Measurements from ENCODE around the gene LITAF. TPM values are rescaled to one million over a fixed set of nuclear protein-coding genes. Genes with fewer than 3 reads are reported as not detected.
"Not testable (repeated sequence)": the region's sequence is repeated elsewhere in the genome, so short reads cannot be mapped to it uniquely, and the experiment has no call there.

LITAF gene
- polyA plus RNA-seq, 3 donors, result 67.9 to 118 (median 69.0) TPM

- Histone ChIP-seq H3K27me3 (ENCODE audit: control insufficient read depth in 2 of 2, insufficient read depth in 2 of 2, low read length in 2 of 2) (no peaks in the 10 kb centered on the region), H3K79me2 (ENCODE audit: insufficient read depth, low read length) (no peaks in the 10 kb centered on the region), H4K20me1 (ENCODE audit: insufficient read depth, low read length) (no peaks in the 10 kb centered on the region), H3K9me3 (replicated peaks in 1 of 2; ENCODE audit: control insufficient read depth in 1 of 2, insufficient read depth in 1 of 2, low read length in 2 of 2) (no peaks in the 10 kb centered on the region), H3K27ac (ENCODE audit: low read depth in 1 of 2, low read length in 2 of 2) (no peak overlapping the region), H3K4me2 (replicated peaks; ENCODE audit: extremely low read depth, low read length, poor library complexity, severe bottlenecking) (no peak overlapping the region), H3K4me1 (ENCODE audit: control insufficient read depth in 1 of 2, insufficient read depth in 2 of 2, low read length in 2 of 2) (peaks cover 10 to 11% of the 10 kb centered on the region in 2 donors), H3K9ac (ENCODE audit: insufficient read depth, low read length, poor library complexity, severe bottlenecking) (peak overlapping the region; percentile 41), H2AFZ (ENCODE audit: insufficient read depth, low read depth, low read length, poor library complexity, severe bottlenecking) (peak overlapping the region; percentile 80), H3K4me3 (replicated peaks in 1 of 3; ENCODE audit: low read depth in 2 of 3, low read length in 3 of 3) (no peak overlapping the region), H3K36me3 (replicated peaks in 1 of 2; ENCODE audit: control insufficient read depth in 1 of 2, insufficient read depth in 2 of 2, low read length in 2 of 2) (no peaks in the 10 kb centered on the region)
- Mint-ChIP-seq H3K4me1 (peaks cover 22% of the 10 kb centered on the region), H3K9me3 (peaks cover 0 to 5% (median 2%) of the 10 kb centered on the region in 7 donors), H3K27ac (no peak overlapping the region), H3K4me3 (no peak overlapping the region), H3K36me3 (no peaks in the 10 kb centered on the region), H3K27me3 (ENCODE audit: low read depth in 3 of 3) (peaks cover 6 to 14% (median 8%) of the 10 kb centered on the region in 3 donors)
- intact Hi-C loops (cut with micrococcal nuclease), result loop anchor here in 1 of 2 donors (2.0 kb wide), 1 partner anchor 101 kb away; no protein-coding TSS in a partner anchor
- 90% methylated on average over 3 of the region's 7 CpGs for whole genome bisulfite sequencing (ENCODE audit: insufficient coverage)
- TF ChIP-seq CTCF (IDR thresholded peaks at IDR 0.05), result no peak
- no peak for DNase-seq
Measured at GRCh38 chr16:11507350-11507749, 79.4 kb downstream of the LITAF start.

- H3K9me3 Mint-ChIP-seq, result peaks cover 0 to 5% (median 2%) of the 10 kb centered on the region in 7 donors
- 9% methylated on average over 11 of the region's 12 CpGs for WGBS (ENCODE audit: insufficient coverage)
- DNase-seq, result peak; percentile 34 to 46 (median 41)
- peak overlapping the region; percentile 80 for H2AFZ ChIP-seq (ENCODE audit: insufficient read depth, low read depth, low read length, poor library complexity, severe bottlenecking)
- H3K79me2 ChIP-seq (ENCODE audit: insufficient read depth, low read length), result no peaks in the 10 kb centered on the region
- H3K27me3 ChIP-seq (ENCODE audit: control insufficient read depth in 2 of 2, insufficient read depth in 2 of 2, low read length in 2 of 2), result no peaks in the 10 kb centered on the region
- no peaks in the 10 kb centered on the region for H3K36me3 Mint-ChIP-seq
- no peaks in the 10 kb centered on the region for H3K9me3 ChIP-seq (replicated peaks in 1 of 2; ENCODE audit: control insufficient read depth in 1 of 2, insufficient read depth in 1 of 2, low read length in 2 of 2)
- peaks cover 22% of the 10 kb centered on the region for H3K4me1 Mint-ChIP-seq
- no peaks in the 10 kb centered on the region for H4K20me1 ChIP-seq (ENCODE audit: insufficient read depth, low read length)
- H3K27ac ChIP-seq (ENCODE audit: low read depth in 1 of 2, low read length in 2 of 2), result no peak overlapping the region
- H3K4me3 Mint-ChIP-seq, result peak overlapping the region; percentile 67 to 86
- H3K36me3 ChIP-seq (replicated peaks in 1 of 2; ENCODE audit: control insufficient read depth in 1 of 2, insufficient read depth in 2 of 2, low read length in 2 of 2), result no peaks in the 10 kb centered on the region
- H3K4me3 ChIP-seq (replicated peaks in 1 of 3; ENCODE audit: low read depth in 2 of 3, low read length in 3 of 3), result peak overlapping the region in 2 of 3 experiments; percentile 25 to 63
- intact Hi-C loops (cut with micrococcal nuclease), result loop anchor here in 1 of 2 donors (2.0 kb wide), 1 partner anchor 100 kb away; no protein-coding TSS in a partner anchor
- peaks cover 10 to 11% of the 10 kb centered on the region in 2 donors for H3K4me1 ChIP-seq (ENCODE audit: control insufficient read depth in 1 of 2, insufficient read depth in 2 of 2, low read length in 2 of 2)
- H3K27me3 Mint-ChIP-seq (ENCODE audit: low read depth in 3 of 3), result peaks cover 6 to 14% (median 8%) of the 10 kb centered on the region in 3 donors
- H3K27ac Mint-ChIP-seq, result peak overlapping the region in 5 of 7 donors; percentile 25 to 80 (median 70)
- peak; percentile 58 for TF ChIP-seq CTCF (IDR thresholded peaks at IDR 0.05)
- H3K4me2 ChIP-seq (replicated peaks; ENCODE audit: extremely low read depth, low read length, poor library complexity, severe bottlenecking), result peak overlapping the region; percentile 67
- H3K9ac ChIP-seq (ENCODE audit: insufficient read depth, low read length, poor library complexity, severe bottlenecking), result peak overlapping the region; percentile 41
Measured at GRCh38 chr16:11506741-11507305, 79.9 kb downstream of the LITAF start.

- H3K9me3 Mint-ChIP-seq; H3K4me3 ChIP-seq (replicated peaks in 1 of 3; ENCODE audit: low read depth in 2 of 3, low read length in 3 of 3): not testable (repeated sequence)
- WGBS (ENCODE audit: insufficient coverage), result 94% methylated on average over 5 of the region's 13 CpGs
Measured at GRCh38 chr16:11504261-11504660, 82.5 kb downstream of the LITAF start.

More at GRCh38 chr16:11504261-11504660, 82.5 kb downstream of the LITAF start:
- H3K4me1 ChIP-seq (ENCODE audit: control insufficient read depth in 1 of 2, insufficient read depth in 2 of 2, low read length in 2 of 2), result peaks cover 11 to 14% of the 10 kb centered on the region in 2 donors
- H3K36me3 ChIP-seq (replicated peaks in 1 of 2; ENCODE audit: control insufficient read depth in 1 of 2, insufficient read depth in 2 of 2, low read length in 2 of 2); intact Hi-C loops (cut with micrococcal nuclease); H3K36me3 Mint-ChIP-seq; H4K20me1 ChIP-seq (ENCODE audit: insufficient read depth, low read length); H3K9me3 ChIP-seq (replicated peaks in 1 of 2; ENCODE audit: control insufficient read depth in 1 of 2, insufficient read depth in 1 of 2, low read length in 2 of 2); DNase-seq; H3K27ac ChIP-seq (ENCODE audit: low read depth in 1 of 2, low read length in 2 of 2); H3K4me2 ChIP-seq (replicated peaks; ENCODE audit: extremely low read depth, low read length, poor library complexity, severe bottlenecking); H2AFZ ChIP-seq (ENCODE audit: insufficient read depth, low read depth, low read length, poor library complexity, severe bottlenecking); H3K9ac ChIP-seq (ENCODE audit: insufficient read depth, low read length, poor library complexity, severe bottlenecking); H3K27me3 ChIP-seq (ENCODE audit: control insufficient read depth in 2 of 2, insufficient read depth in 2 of 2, low read length in 2 of 2); H3K79me2 ChIP-seq (ENCODE audit: insufficient read depth, low read length); H3K27ac Mint-ChIP-seq; H3K4me3 Mint-ChIP-seq: not testable (repeated sequence)
- peaks cover 5 to 14% (median 6%) of the 10 kb centered on the region in 3 donors for H3K27me3 Mint-ChIP-seq (ENCODE audit: low read depth in 3 of 3)
- H3K4me1 Mint-ChIP-seq, result peaks cover 22% of the 10 kb centered on the region

All from CD14-positive monocyte (primary cell).